ENCODE measurements around the gene LRFN4.

LRFN4 gene

GRCh38 chr11:66845876-66846212 lies 11.0 kb upstream of the LRFN4 start:
- no peak for DNase-seq

GRCh38 chr11:66846671-66847091 lies 10.2 kb upstream of the LRFN4 start:
- no peak for DNase-seq

DNA sequence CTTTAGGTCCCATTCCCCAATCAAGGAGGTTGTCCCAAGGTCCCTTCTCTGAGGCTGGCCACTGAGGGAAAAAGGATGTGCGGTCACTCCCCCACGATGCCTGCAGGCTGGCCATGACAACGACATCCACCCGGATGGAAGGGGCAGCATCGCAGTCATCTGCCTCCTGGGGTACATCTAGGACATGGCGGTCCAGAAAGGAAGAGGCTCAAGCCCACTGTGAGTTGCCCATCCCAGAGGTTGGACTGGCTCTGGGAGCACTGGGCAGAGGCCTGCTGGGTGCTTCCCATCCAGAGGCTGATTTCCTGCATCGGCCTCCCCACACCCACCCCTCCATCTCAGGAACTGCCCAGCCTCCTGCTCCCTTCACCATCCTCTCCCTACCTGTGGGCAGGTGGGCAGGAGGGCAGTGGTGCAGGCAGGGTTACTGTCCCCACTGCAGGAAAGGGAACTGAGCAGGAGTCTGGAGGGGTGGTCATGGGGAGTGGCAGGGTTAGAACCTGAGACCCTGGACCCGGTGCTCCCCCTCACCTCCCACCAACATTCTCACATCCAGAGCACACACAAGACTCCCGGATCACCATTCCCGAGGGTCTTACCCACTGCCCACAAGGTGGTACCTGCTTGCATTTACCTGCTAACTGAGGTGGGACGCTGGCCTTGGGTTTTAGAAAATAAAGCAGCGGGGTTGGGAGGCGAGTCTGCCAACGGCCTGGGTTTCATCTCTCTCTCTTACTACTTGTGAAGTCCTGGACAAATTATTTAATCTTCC lies 9.2 kb upstream of the LRFN4 start:
- DNase-seq: no peak

DNA sequence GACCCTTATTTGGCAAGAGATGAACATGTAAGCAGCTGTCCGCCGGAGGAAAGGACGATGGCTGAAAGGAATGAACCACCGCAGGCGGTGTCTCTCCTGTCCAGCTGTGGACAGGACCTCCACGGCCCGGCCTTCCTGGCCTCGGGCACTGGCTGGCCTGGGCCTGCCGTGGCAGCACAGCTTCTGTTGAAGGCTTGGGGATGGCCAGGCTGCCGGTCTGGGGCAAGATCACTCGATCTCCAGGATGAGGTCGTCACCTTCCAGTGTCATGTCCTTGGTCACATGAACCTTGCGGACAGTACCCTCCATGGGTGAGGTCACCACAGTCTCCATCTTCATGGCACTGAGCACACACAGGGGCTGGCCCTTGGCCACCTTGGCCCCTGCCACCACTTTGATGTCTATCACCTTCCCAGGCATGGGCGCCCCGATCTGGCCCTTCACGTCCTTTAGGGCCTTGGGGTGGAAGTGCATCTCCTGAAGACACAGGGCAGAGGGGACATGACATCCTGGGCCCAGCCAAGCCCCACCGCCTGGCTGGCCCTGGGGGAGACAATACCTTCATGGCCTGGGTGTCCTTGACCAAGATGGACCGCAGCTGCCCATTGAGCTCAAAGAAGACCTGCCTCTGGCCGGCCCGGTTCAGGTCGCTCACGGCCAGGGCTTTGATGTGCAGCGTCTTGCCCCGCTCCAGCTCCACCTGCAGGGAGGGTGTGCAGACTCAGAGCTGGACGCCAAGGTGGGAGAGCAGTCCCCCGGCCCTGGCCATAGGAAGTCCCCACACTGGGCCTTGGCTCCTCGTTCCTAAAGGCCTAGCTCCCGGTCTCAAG lies 8.0 kb upstream of the LRFN4 start:
- no peak for DNase-seq

DNA sequence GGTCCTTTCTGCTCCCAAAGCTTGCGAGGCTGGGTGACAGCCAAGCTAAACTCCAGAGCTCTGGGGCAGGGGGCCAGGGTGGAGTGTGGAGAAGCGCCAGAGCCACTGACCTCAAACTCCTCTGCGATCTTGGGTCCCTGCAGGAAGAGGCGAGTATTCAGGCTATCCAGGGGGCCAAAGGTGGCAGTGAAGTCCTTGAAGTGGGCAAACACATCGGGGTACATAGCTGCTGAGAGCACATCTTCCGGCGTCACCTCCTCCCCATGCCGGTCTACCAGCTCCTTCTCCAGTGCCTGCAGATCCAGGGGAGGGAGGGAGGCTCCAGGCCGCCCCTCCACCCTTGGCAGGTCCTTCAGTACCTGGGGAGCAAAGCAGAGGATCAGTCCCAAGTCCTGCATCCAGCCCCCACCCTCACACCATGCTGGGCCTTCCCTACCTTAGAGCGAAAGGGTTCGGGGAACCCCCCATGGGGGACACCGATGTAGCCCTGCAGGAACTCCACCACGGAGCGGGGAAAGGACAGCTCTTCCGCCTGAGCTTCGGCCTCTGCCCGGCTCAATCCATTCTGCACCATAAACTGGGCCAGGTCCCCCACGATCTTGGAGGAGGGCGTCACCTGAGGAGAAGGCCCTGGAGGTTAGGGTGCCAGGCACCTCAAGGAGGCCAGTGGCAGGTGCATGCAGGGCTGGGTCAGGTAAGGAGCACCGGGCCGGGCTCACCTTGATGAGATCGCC lies 7.2 kb upstream of the LRFN4 start:
- DNase-seq: no peak

DNA sequence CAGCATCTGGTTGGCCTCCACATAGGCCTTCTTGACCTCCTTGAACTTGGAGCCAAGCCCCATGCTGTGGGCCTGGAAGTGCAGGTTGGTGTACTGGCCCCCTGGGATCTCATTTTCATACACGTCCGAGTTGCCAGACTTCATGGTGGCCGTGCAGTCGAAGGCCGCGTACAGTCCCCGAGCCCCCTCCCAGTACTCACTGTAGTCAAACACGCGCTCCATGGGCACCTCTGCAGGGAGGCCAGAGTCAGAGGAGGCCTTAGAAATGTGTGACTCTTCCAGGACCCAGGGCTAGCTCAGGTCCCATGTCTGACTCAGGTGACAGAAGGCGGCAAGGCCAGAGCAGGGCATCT lies 6.7 kb upstream of the LRFN4 start:
- no peak for DNase-seq

DNA sequence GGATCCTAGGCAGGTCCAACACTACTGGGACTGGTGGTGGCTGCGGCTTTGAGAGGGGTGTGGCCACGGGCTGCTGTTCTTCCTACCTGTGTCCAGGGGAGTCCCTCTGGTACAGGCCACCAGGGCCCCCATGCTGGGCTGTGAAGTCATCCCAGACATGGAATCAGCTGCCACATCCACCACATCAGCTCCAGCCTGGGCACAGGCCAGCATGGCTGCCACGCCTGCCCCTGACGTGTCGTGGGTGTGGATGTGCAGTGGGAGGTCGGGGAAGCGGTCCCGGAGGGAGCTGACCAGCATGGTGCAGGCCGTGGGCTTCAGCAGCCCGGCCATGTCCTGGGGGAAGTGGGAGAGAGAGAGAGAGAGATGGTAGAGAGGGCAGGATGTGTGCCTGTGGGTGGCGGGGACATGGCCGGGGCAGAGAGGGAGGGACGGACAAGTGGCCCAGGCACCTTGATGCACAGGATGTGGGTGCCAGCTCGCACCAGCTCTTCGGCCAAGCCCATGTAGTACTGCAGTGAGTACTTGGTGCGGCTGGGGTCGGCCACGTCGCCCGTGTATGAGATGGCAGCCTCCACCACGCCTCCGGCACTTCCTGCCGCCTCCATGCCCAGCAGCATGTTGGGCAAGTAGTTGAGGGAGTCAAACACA lies 6.2 kb upstream of the LRFN4 start:
- DNase-seq: no peak

DNA sequence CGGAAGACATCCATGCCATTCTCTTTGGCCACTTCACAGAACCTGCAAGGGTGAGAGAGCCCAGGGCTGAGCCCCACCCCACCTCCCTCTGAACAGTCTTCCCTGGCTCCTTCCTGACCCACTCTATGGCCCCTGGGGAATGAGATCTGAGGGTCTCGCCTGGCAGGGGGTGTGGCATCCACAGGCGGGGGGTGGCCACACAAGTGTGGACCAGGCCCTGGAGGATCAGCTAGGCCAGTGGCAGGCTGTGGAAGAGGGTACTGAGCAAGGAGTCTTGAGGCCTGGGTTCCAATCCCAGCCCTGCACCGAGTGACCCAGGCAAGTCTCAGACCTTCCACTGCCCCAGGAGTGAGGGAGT lies 5.6 kb upstream of the LRFN4 start:
- DNase-seq: no peak

GRCh38 chr11:66851698-66852465 lies 5.0 kb upstream of the LRFN4 start:
- DNase-seq: no peak

GRCh38 chr11:66852466-66853241 lies 4.2 kb upstream of the LRFN4 start:
- no peak for DNase-seq

GRCh38 chr11:66853242-66854229 lies 3.3 kb upstream of the LRFN4 start:
- no peak for DNase-seq

- no peak for DNase-seq
These were observed 2.6 kb upstream of the LRFN4 start for GRCh38 chr11:66854231-66854661.

DNA sequence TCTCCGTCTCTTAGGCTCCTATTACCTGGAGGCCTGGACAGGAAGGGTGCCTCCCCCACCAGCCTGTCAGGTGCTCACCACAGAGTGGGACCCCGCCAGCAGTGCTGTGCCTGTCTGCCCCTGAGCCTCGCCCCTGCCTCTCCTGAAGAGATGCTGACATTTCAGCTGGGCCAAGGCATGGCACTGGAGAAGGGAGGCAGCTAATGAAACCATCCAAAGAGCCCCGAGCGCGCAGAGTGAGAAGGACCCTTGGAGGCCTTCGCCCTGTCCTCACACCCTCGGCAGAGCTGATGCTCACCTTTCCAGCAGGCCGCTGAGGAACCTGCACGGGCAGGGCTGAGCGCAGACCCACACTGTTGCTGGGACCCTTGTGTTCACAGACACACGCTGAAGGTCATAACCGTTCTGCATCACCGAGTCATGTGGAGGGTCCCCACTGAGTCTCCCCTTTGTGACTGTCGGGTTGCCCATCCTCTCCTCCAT lies 2.1 kb upstream of the LRFN4 start:
- no peak for DNase-seq

DNA sequence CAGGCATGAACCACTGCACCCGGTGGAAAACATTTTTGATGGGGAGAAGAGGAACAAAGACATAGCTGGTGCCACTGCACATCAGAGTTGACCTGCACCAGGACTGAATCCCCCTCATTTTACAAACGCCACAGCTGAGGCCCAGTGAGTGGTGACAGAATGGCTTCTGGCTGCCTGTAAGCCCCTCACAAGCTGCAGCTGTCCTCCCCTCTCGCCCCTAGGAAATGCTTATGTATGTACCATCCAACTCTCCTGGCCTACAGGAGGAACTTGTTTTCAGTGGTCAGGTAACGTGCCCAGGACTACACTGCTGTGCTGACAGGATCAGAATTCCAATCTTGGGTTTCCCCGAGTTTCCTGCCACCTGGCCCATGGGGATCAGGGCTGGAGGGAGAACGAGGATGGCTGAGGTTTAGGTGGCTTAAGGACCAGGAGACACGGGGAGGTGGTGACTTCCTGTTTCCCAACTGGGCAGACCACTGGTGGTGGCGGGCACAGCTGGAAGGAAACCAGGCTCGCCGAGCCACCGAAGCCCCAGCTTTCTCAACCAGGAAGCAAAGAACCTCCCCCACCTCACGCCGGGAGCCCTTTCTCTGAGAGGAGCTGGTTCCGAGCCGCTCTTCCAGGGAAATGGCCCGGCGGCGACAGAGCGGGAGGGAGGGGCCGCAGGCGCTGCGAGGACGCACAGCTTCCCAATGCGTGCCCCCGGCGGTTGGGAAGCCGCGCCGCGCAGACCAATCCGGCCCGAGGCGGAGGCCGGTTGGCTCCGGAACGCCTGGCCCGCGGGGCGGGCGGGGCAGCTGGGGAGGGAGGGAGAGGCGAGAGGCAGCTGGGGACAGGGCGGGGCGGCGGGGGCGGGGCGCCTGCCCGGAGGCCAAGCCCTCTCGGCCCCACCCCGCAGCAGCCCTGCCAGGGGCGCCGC lies 1.0 kb upstream of the LRFN4 start:
- peak; percentile 94 for DNase-seq

DNA sequence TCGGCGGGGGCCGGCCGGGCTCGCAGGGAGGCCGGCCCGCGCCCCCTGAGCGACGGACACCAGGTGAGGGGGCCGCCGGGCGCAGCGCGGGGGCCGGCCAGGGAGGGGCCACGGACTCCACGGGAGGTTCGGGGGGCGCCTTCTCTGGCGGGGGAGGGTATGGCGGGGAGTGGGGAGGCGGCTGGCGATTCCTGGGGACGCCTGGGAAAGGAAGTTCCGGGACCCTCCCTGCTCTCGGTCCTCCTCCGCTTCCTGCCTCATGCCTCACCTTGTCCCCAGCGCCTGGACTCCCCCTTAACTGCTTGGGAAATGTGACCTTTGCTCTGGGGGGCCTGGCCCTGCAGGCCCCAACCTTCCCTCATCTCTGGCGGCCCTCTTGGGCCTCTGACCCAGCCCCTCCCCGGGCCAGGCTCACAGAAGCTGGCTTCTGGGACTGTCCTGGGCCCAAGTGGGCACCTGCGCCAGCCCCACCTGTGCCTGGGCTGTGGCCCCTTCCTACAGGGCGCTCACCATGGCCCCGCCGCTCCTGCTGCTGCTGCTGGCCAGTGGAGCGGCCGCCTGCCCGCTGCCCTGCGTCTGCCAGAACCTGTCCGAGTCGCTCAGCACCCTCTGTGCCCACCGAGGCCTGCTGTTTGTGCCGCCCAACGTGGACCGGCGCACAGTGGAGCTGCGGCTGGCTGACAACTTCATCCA lies 516 bp downstream of the LRFN4 start:
- DNase-seq: no peak

GRCh38 chr11:66857927-66858185 lies 992 bp downstream of the LRFN4 start:
- DNase-seq: no peak

GRCh38 chr11:66858186-66858938 lies 1.5 kb downstream of the LRFN4 start:
- no peak for DNase-seq
